Measurements from ENCODE around the gene RAB38.

Gene RAB38

DNA sequence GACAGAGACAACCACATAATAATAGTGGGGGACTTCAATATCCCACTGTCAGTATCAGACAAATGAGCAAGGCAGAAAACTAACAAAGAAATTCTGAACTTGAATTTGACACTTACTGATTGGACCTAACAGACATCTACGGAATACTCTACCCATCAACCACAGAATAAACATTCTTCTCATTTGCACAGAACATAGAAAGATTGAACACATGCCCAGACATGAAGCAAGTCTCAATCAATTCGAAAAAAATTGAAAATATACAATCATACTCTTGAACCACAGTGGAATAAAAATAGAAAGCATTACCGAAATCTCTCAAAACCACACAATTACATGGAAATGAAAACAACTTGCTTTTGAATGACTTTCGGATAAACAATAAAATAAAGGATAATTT is 17.9 kb downstream of the RAB38 start:
- Histone ChIP-seq H3K36me3 (ENCODE audit: insufficient read depth, low read length) (no peaks in the 10 kb centered on the region), H3K4me2 (ENCODE audit: insufficient read depth, low read length) (no peak overlapping the region), H3K9ac (ENCODE audit: low read depth, low read length) (no peak overlapping the region), H3K4me1 (ENCODE audit: insufficient read depth, low read length) (no peaks in the 10 kb centered on the region), H4K20me1 (ENCODE audit: insufficient read depth, low read length) (no peaks in the 10 kb centered on the region), H3K4me3 (ENCODE audit: low read depth in 1 of 2, low read length in 2 of 2) (no peak overlapping the region), H2AFZ (ENCODE audit: low read depth, low read length) (no peak overlapping the region), H3K9me3 (ENCODE audit: insufficient read depth, low read length, severe bottlenecking) (peaks cover 11% of the 10 kb centered on the region), H3K79me2 (ENCODE audit: insufficient read depth, low read length) (no peaks in the 10 kb centered on the region), H3K27me3 (ENCODE audit: insufficient read depth, low read length, poor library complexity) (no peaks in the 10 kb centered on the region), H3K27ac (ENCODE audit: low read length) (no peak overlapping the region)
- ATAC-seq (ENCODE audit: insufficient read depth, low read depth), result no peak
- TF ChIP-seq CTCF (IDR thresholded peaks at IDR 0.05; ENCODE audit: borderline replicate concordance, extremely low read depth, low read length, poor library complexity, severe bottlenecking) (no peak), EZH2 (IDR thresholded peaks at IDR 0.05; ENCODE audit: borderline replicate concordance, low read depth, low read length, severe bottlenecking) (no peak)
- no peak for DNase-seq

- H3K36me3 ChIP-seq (ENCODE audit: insufficient read depth, low read length), result no peaks in the 10 kb centered on the region
- H3K27ac ChIP-seq (ENCODE audit: low read length), result no peak overlapping the region
- H3K4me1 ChIP-seq (ENCODE audit: insufficient read depth, low read length), result no peaks in the 10 kb centered on the region
- H4K20me1 ChIP-seq (ENCODE audit: insufficient read depth, low read length), result no peaks in the 10 kb centered on the region
- H3K79me2 ChIP-seq (ENCODE audit: insufficient read depth, low read length), result no peaks in the 10 kb centered on the region
- no peak overlapping the region for H3K9ac ChIP-seq (ENCODE audit: low read depth, low read length)
- TF ChIP-seq EZH2 (IDR thresholded peaks at IDR 0.05; ENCODE audit: borderline replicate concordance, low read depth, low read length, severe bottlenecking), result no peak
- H3K4me3 ChIP-seq (ENCODE audit: low read depth in 1 of 2, low read length in 2 of 2), result no peak overlapping the region
- H3K4me2 ChIP-seq (ENCODE audit: insufficient read depth, low read length), result no peak overlapping the region
- ATAC-seq (ENCODE audit: insufficient read depth, low read depth) (no peak), DNase-seq (no peak)
- H2AFZ ChIP-seq (ENCODE audit: low read depth, low read length), result no peak overlapping the region
- H3K9me3 ChIP-seq (ENCODE audit: insufficient read depth, low read length, severe bottlenecking), result peaks cover 11% of the 10 kb centered on the region
- H3K27me3 ChIP-seq (ENCODE audit: insufficient read depth, low read length, poor library complexity), result no peaks in the 10 kb centered on the region
Observed at GRCh38 chr11:88152381-88152780, 22.9 kb downstream of the RAB38 start.

- TF ChIP-seq EZH2 (IDR thresholded peaks at IDR 0.05; ENCODE audit: borderline replicate concordance, low read depth, low read length, severe bottlenecking), result no peak
- TF ChIP-seq CTCF (IDR thresholded peaks at IDR 0.05; ENCODE audit: borderline replicate concordance, extremely low read depth, low read length, poor library complexity, severe bottlenecking), result no peak
- H4K20me1 ChIP-seq (ENCODE audit: insufficient read depth, low read length), result no peaks in the 10 kb centered on the region
- no peaks in the 10 kb centered on the region for H3K27me3 ChIP-seq (ENCODE audit: insufficient read depth, low read length, poor library complexity)
- H3K4me2 ChIP-seq (ENCODE audit: insufficient read depth, low read length), result no peak overlapping the region
- H3K79me2 ChIP-seq (ENCODE audit: insufficient read depth, low read length), result no peaks in the 10 kb centered on the region
- no peaks in the 10 kb centered on the region for H3K36me3 ChIP-seq (ENCODE audit: insufficient read depth, low read length)
- no peak overlapping the region for H3K4me3 ChIP-seq (ENCODE audit: low read depth in 1 of 2, low read length in 2 of 2)
- H2AFZ ChIP-seq (ENCODE audit: low read depth, low read length), result no peak overlapping the region
- no peak overlapping the region for H3K27ac ChIP-seq (ENCODE audit: low read length)
- H3K4me1 ChIP-seq (ENCODE audit: insufficient read depth, low read length), result no peaks in the 10 kb centered on the region
- DNase-seq, result no peak
- ATAC-seq (ENCODE audit: insufficient read depth, low read depth), result no peak
- H3K9ac ChIP-seq (ENCODE audit: low read depth, low read length), result no peak overlapping the region
- H3K9me3 ChIP-seq (ENCODE audit: insufficient read depth, low read length, severe bottlenecking), result peaks cover 11% of the 10 kb centered on the region
Observed at GRCh38 chr11:88151709-88152265, 23.5 kb downstream of the RAB38 start.

DNA sequence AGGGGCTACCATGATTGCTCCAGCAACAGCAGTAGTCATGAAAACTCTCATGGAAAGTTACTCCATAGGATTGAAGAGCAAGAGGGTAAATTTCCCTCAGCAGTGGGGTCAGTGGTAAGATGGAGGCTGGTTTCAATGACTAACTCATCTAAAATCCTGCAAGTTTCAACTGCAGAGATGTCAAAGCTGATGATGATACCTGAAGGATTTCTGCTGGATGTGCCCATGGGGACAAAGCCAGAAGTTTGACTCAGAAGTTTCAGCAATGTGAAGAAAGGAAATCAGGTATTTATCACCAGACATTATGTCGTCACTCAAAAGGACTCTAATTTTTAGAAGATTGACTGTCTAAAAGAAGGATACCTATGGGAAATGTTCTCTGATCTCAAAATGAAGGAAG is 29.1 kb downstream of the RAB38 start:
- H3K79me2 ChIP-seq (ENCODE audit: insufficient read depth, low read length), result no peaks in the 10 kb centered on the region
- H3K9ac ChIP-seq (ENCODE audit: low read depth, low read length), result no peak overlapping the region
- no peak overlapping the region for H3K4me2 ChIP-seq (ENCODE audit: insufficient read depth, low read length)
- no peak overlapping the region for H2AFZ ChIP-seq (ENCODE audit: low read depth, low read length)
- H3K9me3 ChIP-seq (ENCODE audit: insufficient read depth, low read length, severe bottlenecking), result no peaks in the 10 kb centered on the region
- H3K4me1 ChIP-seq (ENCODE audit: insufficient read depth, low read length), result no peaks in the 10 kb centered on the region
- no peak overlapping the region for H3K4me3 ChIP-seq (ENCODE audit: low read depth in 1 of 2, low read length in 2 of 2)
- DNase-seq (no peak), ATAC-seq (ENCODE audit: insufficient read depth, low read depth) (no peak)
- no peak overlapping the region for H3K27ac ChIP-seq (ENCODE audit: low read length)
- TF ChIP-seq EZH2 (IDR thresholded peaks at IDR 0.05; ENCODE audit: borderline replicate concordance, low read depth, low read length, severe bottlenecking) (no peak), CTCF (IDR thresholded peaks at IDR 0.05; ENCODE audit: borderline replicate concordance, extremely low read depth, low read length, poor library complexity, severe bottlenecking) (no peak)
- no peaks in the 10 kb centered on the region for H3K36me3 ChIP-seq (ENCODE audit: insufficient read depth, low read length)
- no peaks in the 10 kb centered on the region for H3K27me3 ChIP-seq (ENCODE audit: insufficient read depth, low read length, poor library complexity)
- no peaks in the 10 kb centered on the region for H4K20me1 ChIP-seq (ENCODE audit: insufficient read depth, low read length)
